Activated CD4-positive, alpha-beta T cell treated with anti-CD3 and anti-CD28 coated beads, Interleukin-2, Interleukin-6, amounts not matched to agents 100 ng/mL and 50 ng/mL, durations not matched to agents 16 hours and 8 hours (primary cell): Measurements from ENCODE around the gene TRAPPC11.
"Not testable (repeated sequence)": the region's sequence is repeated elsewhere in the genome, so short reads cannot be mapped to it uniquely, and the experiment has no call there.

Source experiments
- DNase-seq: peaks from one replicate; pipeline ENCODE4 v3.0.0-alpha.2; 2020

TRAPPC11 gene

DNA sequence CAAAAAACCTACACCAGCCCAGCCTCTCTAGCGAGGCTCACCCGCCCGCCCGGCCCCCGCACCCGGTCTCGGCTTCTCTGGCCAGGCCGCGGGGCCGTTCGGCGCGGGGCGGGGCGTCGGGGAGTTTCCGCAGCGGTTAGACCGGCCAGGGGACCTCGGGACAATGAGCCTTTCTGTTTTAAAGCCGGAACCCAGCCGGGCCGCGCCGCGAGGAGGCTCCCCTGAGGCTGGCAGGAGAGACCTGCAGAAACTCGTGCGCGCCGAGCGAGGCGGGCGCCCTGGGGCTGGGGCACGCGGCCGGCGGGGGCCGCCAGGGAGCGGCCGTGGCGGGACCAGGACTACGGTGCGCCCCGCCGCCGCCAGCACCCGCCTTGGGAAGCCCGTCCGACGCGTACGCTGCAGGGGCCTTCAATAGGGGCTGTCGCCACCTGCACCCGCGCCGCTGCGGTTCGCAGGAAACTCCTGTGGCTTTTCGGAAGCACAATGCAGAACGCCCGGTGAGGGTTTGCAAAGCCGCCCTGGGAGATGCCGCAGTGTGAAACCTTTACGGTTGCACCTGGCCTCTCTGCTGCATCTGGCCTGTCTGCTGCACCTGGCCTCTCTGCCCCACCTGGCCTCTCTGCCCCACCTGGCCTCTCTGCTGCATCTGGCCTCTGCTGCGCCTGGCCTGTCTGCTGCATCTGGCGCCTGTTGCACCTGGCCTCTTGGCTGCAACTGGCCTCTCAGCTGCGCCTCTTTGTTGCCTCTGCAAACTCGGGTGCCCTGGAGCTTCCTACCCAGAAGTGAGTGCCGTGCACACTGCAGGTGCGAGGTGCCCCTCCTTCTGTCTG is 63.9 kb downstream of the TRAPPC11 start:
- DNase-seq = peak; percentile 59

DNA sequence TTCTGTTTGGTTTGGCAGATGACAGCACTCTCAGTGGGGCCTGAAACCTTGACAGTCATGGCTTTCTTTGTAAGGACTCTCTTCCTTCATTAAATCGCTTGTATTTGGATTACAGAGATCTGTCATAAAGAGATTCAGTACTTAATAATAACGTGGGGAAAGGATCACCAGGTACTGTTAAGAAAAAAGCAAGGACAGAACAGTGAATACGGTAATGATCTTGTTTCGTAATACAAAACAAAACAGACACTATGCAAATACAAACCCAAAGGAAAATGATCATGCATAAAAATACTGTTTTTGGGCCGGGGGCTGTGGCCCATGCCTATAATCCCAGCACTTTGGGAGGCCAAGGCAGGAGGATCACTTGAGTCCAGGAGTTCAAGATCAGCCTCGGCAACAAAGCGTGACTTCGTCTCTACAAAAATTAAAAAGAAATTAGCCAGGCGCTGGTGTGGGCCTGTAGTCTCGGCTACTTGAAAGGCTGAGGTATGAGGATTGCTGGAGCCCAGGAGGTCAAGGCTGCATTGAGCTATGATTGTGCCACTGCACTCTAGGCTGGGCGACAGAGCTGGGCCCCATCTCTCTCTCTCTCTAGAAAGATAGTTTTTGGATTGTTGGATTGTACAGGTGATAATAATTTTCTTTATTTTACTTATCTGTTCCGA is 64.6 kb downstream of the TRAPPC11 start:
- DNase-seq = no peak

DNA sequence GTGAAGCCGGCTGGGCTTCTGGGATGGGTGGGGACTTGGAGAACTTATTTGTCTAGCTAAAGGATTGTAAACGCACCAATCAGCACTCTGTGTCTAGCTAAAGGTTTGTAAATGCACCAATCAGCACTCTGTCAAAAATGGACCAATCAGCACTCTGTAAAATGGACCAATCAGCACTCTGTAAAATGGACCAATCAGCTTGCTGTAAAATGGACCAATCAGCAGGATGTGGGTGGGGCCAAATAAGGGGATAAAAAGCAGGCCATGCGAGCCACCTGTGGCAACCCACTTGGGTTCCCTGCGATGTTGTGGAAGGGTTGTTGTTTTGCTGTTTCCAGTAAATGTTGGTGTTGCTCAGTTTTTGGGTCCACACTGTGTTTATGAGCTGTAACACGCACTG is 66.5 kb downstream of the TRAPPC11 start:
- not testable (repeated sequence) for DNase-seq

DNA sequence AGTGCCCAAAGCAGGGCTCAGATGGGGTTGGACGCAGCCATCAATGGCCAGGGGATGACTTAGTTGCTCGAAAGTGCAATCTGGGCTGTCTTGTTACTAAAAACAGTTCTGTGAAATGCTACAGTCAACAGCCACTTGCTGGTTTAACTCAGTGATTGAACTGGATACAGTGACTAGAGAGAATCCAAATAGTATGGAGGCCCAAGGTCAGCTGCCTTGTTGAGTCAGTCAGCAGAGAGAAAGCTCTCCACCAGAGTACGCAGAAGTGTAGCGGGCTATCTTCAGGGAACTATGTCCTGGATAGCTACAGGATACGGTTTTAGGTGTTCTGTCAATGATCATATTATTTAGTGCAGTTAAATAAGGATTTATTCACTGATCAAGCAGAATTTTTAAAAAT is 68.4 kb downstream of the TRAPPC11 start:
- DNase-seq = no peak

DNA sequence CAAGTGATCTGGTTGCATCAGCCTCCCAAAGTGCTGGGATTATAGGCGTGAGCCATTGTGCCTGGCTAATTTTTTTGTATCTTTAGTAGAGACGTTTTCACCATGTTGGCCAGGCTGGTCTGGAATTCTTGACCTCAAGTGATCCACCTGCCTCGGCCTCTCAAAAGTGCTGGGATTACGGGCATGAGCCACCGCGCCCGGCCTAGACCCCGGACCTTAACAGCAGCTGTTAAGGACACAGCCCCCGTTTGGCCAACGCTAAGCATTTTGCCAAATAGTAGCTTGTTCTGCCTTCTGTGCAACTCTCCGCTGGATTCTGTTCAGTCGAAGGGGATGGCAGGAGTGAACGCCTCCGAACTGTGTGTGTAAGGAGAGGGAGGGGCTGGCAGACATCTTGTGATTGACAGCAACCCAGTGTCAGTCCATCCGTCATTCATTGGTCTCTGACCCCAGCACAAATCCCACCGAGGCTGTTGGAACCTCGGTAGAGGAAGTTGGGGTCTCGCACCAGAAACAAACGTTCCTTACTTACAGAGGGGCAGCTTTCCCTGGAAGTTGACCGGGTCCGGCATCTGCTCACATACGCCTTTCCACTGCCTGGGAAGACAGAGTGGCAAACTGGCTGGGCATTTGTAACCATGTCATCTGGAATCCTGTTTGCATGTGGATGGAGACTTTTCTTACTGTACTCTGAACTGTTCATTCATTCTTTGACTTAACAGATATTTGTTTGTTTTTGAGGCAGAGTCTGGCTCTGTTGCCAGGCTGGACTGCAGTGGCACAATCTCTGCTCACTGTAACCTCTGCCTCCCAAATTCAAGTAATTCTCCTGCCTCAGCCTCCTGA is 69.4 kb downstream of the TRAPPC11 start:
- no peak for DNase-seq

DNA sequence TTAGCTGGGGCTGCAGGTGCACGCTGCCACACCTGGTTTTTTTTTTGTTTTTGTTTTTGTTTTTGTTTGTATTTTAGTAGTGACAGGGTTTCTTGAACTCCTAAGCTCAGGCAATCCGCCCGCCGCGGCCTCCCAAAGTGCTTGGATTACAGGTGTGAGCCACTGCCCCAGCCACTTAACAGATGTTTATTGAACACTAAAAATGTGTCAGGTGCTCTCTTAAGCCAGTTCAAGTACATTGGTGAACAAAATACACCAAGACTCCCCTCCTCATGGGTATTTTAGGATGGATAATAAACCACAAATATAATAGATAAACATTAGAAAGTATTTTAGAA is 69.9 kb downstream of the TRAPPC11 start:
- no peak for DNase-seq

DNA sequence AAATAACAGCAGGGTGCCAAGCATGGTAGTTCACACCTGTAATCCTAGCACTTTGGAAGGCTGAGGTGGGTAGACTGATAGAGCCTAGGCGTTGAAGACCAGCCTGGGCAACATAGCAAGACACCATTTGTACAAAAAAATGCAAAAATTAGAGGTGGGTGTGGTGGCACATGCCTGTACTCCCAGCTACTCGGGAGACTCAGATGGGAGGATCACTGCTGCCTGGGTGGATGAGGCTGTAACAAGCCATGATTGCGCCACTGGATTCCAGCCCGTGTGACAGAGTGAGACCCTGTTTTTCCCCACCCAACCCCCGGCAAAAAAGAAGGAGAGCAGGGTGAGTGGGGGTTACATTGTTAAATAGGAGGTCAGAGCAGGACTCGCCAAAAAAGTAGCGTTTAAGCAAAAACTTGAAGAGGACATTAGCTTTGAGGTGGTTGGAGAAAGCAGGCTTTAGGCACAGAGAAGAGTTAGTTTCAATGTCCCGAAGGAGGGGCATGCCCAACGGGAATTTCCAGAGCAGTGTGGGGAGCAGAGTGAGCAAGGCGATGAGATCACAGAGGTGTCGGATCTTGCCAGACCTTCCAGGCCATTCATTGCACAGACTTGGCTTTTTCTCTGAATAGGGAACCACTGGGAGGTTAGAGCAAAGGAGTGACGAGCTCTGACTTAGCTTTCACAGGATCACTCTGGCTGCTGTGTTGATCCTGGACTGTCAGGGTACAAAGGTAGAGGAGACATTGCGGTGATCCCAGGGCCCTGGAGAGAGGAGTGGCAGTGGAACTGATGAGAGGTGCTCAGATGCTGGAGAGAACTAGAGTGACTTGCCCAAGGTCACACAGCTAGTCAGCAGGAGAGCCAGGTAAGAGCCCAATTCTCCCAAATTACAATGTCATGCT is 70.6 kb downstream of the TRAPPC11 start:
- DNase-seq = no peak

DNA sequence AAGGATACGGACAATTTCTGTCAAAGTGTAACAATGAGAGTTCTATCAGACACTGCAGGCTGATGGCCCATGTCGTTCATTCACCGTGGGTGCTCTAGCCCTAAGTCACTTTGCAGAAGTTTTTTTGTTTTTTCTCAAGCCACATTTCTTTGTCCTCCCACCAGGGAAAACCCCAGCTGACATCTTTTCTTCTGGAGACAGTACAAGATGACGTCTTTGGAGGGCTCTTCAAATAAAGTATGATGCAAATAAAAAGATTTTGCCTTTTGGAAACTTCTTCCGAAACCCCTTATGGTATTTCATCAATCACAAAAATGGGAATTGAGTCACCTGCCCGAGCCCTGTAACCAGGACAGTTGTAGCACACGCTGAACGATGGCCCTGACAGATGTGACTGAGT is 73.2 kb downstream of the TRAPPC11 start:
- DNase-seq = no peak

DNA sequence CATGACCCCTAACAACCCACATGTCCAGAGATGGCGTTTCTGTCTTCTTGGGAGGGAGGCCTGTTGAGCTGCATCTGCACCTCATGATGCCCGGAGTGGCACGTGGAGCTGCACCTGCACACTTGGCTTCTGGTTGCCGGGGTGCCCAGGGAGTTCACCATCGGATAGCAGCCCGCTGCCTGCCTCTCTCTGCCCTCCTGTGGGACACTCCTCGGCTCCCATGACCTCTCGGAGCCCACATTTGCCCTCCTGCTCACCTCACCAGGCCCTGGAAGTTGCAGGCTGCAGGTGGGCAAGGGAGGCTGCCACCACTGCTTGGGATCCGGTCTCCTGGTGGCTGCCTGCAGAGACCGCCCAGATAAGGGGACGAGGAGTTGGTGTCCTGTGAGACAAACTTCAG is 74.1 kb downstream of the TRAPPC11 start:
- no peak for DNase-seq

DNA sequence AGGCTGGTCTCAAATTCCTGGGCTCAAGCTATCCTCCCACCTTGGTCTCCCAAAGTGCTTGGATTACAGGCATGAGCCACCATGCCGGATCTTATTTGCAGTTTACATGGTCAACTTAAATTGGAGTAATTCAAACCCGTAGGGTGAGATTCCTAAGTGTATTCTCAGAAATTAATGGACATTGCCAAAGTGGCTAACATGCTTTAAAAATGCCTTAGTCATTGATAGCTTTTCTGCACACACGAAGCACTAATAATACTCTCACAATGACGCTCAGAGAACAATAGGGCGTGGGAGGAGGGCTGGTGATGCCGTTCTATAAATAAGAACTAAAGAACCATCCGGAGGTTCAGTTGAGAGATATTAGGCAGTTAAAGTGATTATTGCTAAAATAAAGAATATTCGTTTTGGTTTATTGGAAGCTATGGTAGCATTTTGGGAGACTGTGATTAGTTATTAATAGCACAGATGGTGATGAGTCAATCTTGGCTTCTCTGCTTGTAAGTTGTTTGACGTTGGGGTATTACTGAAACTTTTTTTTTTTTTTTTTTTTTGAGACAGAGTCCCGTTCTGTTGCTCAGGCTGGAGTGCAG is 79.1 kb downstream of the TRAPPC11 start:
- DNase-seq = no peak

DNA sequence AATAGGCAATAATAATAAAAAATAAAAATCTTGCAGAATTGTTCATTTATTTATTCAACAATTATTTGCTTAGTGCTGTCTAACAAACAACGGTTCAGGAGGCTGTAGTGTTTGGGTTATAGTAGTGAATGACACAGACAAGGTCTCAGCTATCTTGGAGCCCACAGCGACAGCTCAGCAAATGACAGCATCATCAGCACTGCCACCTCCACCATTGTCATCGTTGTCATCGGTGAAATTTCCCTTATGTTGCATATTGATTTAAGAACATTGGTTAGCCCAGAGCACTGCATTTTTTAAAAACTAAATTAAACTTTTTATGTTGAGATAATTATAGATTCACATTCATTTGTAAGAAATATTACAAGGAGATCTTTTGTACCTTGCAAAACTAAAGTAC is 79.9 kb downstream of the TRAPPC11 start:
- no peak for DNase-seq

DNA sequence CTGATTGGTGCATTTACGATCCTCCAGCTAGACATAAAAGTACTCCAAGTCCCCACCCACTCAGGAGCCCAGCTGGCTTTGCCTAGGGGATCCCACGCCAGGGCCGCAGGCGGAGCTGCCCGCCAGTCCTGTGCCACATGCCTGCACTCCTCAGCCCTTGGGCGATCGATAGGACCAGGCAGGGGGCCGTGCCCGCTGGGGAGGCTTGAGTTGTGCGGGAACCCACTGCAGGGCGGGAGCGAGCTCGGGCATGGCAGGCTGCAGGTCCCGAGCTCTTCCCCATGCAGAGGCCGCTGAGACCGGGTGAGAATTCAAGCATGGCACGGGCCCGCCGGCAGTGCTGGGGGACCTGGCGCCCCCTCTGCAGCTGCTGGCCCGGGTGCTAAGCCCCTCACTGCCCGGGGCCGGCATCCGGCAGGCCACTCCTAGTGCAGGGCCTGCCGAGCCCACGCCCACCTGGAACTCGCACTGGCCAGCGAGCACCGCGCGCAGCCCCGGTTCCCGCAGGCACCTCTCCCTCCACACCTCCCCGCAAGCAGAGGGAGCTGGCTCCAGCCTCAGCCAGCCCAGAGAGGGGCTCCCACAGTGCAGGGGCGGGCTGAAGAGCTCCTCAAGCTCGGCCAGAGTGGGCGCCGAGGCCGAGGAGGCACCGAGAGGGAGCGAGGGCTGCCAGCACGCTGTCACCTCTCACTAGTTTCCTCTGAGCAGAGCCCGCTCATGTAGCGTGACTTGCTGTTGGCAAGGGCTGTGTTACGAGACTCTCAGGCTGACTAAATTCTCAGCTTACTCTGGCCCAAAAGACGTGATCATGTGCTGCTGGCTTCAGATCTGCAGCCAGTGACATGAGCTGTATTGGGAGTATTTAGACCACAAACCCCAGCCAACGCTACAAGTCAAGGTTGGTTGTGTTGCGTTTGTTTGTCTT is 87.5 kb downstream of the TRAPPC11 start:
- DNase-seq = no peak

DNA sequence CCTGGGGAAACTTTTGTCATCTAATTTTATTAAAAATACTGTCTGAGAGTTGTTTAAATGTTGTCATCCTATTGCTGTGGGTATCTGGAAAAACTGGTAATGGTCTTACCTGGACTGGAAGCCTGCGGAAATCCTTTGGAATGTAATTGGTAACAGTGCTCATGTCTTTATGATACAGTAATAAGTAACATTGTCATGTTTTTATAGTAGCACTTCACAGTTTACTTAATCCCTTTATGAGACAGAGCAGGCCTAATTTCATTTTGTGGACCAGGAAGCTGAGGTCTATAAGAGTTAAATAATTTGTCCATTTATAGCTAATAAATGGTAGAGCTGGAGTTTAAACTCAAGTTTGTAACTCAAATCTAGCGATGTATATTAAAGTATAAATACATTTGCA is 88.3 kb downstream of the TRAPPC11 start:
- no peak for DNase-seq

DNA sequence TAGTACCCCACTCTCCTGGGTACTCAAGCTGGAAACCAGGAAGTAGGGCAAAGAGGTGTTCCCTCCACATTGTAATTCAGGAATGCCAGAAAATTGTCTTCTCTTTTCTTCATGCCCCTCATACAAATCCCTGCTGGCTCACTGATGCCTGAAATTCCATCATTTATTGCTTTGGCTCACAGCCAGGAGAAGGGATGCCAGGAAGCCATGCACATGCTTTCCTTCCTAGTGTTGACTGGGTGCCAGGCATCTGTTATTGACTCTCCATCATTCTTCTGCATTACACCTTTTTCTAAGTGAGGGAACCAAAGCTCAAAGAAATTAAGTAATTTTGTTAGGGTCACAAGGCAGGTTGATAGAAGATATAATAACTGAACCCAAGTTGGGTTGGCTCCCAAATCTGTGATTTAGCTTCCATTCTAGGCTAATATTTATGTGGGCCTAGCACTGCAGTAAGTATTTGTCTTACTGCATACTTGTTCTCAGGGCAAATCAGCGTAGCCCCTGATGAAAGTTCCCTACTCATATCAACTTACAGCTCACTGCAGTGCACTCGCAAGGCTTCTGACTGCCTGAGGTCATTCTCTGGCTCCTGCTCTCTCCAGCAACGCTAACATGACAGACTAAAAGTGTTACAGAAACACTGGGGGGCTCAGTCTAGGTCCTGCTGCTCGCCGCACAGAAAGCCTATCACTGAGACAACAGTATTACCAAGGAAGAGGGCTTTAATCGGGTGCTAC is 89.0 kb downstream of the TRAPPC11 start:
- no peak for DNase-seq

DNA sequence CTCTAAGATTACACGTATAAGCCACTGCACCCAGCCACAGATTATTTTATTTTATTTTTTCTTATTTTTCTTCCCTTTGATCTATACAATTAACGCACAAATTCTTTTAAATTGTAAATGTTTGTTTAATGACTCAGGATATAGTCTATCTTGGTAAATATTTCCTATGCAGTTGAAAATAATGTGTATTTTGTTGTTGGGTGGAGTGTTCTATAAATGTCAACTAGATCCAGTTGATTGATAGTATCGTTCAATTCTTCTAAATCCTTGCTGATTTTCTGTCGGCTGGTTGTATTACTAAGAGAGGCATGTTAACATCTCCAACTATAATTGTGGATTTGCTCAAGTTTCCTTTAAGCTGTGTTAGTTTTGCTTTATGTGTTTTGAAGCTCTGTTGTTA is 92.0 kb downstream of the TRAPPC11 start:
- DNase-seq = no peak

DNA sequence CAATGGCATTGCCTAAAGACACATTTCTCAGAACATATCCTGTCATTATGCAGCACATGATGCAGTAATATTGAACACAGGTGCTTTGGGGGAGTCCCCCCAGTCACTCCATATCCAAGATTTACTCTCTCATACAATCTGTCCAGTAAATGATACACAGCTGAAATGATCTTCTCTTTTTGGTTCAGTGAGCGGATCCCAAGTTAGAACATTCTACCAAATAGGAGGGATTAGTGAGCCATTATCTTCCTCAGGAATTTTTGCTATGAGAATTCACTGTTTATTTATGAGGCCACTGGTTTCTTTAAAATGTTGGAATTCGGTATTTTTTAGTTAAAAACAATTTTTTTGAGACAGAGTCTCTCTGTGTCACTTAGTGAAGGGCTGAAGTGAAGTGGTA is 96.5 kb downstream of the TRAPPC11 start:
- no peak for DNase-seq

DNA sequence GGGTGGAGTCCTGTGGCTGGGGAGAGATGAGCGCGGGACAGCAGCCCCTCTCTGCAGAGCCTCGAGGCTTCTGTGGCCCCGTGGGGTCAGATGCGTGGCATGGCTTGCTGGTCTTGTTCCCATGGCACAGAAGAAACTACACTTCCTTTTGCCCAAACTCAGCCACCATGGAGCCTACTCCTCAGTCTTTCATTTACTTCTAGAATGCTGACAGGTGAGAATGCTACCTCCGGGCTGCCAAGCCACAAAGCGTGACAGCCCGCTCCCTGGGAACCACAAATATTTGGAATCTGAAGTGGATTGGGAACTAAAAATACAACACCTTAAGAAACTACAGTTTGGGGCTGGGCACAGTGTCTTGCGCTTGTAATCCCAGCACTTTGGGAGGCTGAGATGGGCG is 98.0 kb downstream of the TRAPPC11 start:
- DNase-seq = no peak

DNA sequence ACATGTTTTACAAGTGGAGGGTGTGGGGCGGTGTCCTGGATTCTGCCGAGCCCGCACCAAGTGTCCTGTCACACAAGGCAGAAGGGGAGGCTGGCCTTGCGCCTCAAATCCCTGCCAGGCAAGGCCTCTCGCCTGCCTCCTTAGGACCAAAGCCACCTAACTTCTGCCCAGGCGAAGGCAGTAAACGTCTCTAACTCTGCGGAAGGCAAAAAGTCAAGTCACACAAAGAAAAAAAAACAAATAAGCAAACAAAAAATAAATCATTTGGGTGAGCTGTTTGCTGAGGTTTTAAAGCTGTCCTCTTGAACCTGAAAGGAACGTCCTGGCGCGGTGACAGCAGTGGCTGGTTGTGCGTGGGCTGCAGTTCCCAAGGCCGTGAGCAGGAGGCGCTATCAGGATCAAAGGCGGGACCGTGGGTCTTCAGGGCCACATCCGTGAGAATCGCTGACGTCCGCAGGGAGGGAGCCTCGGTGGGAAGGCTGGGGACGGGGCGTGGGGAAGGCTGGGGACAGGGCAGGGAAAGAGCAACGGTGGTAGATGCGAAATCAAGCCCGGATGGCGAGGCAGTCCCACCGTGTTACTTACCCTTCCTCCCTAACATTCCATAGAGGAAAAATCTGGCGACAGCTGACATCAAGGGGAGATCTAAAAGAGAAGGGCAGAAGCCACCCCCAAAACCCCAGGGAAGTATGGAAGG is 99.1 kb downstream of the TRAPPC11 start:
- no peak for DNase-seq

DNA sequence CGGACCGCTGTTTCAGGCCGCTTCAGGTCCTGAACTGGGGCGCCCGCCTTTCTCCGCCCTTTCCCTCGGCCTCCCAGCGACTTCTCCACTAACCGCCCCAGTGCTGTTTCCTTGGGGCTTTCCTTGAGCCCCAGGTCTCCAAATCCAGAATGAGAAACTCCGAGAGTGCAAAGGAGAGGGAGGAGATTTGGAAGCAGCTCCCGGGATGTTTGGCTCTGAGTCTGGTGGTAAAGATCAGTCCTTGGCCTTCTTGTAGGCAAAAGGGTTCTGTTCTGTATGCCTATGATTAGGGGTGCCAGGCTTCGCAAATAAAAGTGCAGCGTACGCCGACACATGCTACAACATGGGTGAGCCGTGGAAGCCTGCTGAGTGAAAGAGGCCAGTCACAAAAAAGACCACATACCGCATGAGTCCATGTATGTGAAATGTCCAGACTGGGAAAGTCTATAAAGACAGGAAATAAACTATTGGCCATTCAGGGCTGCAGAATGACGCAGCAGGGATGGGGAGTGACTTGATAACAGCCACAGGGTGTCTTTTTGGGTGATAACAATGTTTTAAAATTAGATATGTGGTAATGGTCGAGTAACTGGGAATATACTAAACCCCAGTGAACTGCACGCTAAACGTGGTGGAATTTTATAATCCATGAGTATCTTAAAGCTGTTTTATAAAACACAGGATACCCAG is 99.8 kb downstream of the TRAPPC11 start:
- DNase-seq = no peak
